GM19025 (cell line): ENCODE results near the gene APBA1.

Experiments used
- ATAC-seq: cut with Tn5 transposase; IDR thresholded peaks from one replicate; pipeline ENCODE4 v1.9.1; 2021; ENCODE audit warnings: mild to moderate bottlenecking, low read depth, moderate library complexity; ENCODE audit not compliant: unreplicated experiment

Gene APBA1

GRCh38 chr9:69380301-69380700 is 291.9 kb downstream of the APBA1 start:
- no peak for ATAC-seq

- ATAC-seq = no peak
Observed at GRCh38 chr9:69379270-69379982, 292.7 kb downstream of the APBA1 start.

GRCh38 chr9:69377981-69378380 is 294.2 kb downstream of the APBA1 start:
- ATAC-seq = no peak
